Lower leg skin (tissue), 4 donors: ENCODE results near the gene TAX1BP3. TPM values are rescaled to one million over a fixed set of nuclear protein-coding genes. Genes with fewer than 3 reads are reported as not detected.
A peak's percentile ranks its signal among the peaks of the same experiment; 100 is the strongest.

Experiments
- DNase-seq, 2 donors: peaks; one replicate each; pipeline ENCODE4 v3.0.0-alpha.2; 2019; ENCODE audit warnings: low spot score in 2 of 2
- H3K4me3 ChIP-seq: fragments of 200-600 bp; sonication (generic); 2 replicates; pipeline ENCODE4 v1.5.1; 2017; ENCODE audit warnings: mild to moderate bottlenecking, low read depth; ENCODE audit not compliant: poor library complexity, severe bottlenecking
- CTCF ChIP-seq, 3 donors: fragments of 450-650 bp; IDR thresholded peaks; one replicate each; pipeline ENCODE4 v1.5.1; 2016; ENCODE audit warnings: antibody characterized with exemption in 3 of 3, mild to moderate bottlenecking in 3 of 3, moderate library complexity in 2 of 3
- POLR2A ChIP-seq, 2 donors: fragments of 450-650 bp; IDR thresholded peaks; one replicate each; pipeline ENCODE4 v1.6.1; 2016 to 2017; ENCODE audit warnings: antibody characterized with exemption in 2 of 2, mild to moderate bottlenecking in 1 of 2, moderate library complexity in 1 of 2
- WGBS, 2 donors: methylation state at CpG; one replicate each; pipeline ENCODE4 v1.1.5; 2018; 5-methylcytosine and 5-hydroxymethylcytosine counted together
- intact Hi-C: fragments of 100-400 bp; cut with DNase I; formaldehyde crosslinking; loops from one replicate; pipeline ENCODE4 v1.15.0; 2023; ENCODE audit warnings: low total_unique reads
- total RNA-seq, 4 donors: library from RNA; depleted of rRNA; stranded (reverse); fragments of >200 nt; gene quantifications; one replicate each; pipeline ENCODE4 v1.1.0, GENCODE V29; 2016

Gene TAX1BP3
- total RNA-seq, 4 donors from 2014 or later, result 90.5 to 181 (median 153) TPM

- TF ChIP-seq POLR2A (IDR thresholded peaks at IDR 0.05) (no peak), CTCF (IDR thresholded peaks at IDR 0.05) (no peak)
- DNase-seq, result no peak
- 80 to 81% methylated on average over 20 to 27 of the region's 27 CpGs for WGBS, 2 donors
- intact Hi-C loops, result no loop called here
- H3K4me3 ChIP-seq, result no peak overlapping the region
Measured at GRCh38 chr17:3678821-3679530, 10.6 kb upstream of the TAX1BP3 start.

- TF ChIP-seq CTCF (IDR thresholded peaks at IDR 0.05) (no peak), POLR2A (IDR thresholded peaks at IDR 0.05) (no peak)
- no peak overlapping the region for H3K4me3 ChIP-seq
- intact Hi-C loops, result no loop called here
- DNase-seq, result no peak
- WGBS, 2 donors, result 38 to 43% methylated on average over 9 to 15 of the region's 16 CpGs
Measured at GRCh38 chr17:3678095-3678820, 9.9 kb upstream of the TAX1BP3 start.

GRCh38 chr17:3675886-3676285 is 7.5 kb upstream of the TAX1BP3 start:
- 80 to 81% methylated on average over 11 of the region's 11 CpGs for WGBS, 2 donors
- no peak for DNase-seq
- intact Hi-C loops, result no loop called here

GRCh38 chr17:3672571-3672970 is 4.2 kb upstream of the TAX1BP3 start:
- TF ChIP-seq CTCF (IDR thresholded peaks at IDR 0.05), result no peak
- intact Hi-C loops, result no loop called here
- WGBS, 2 donors, result 96 to 97% methylated on average over 4 of the region's 4 CpGs
- H3K4me3 ChIP-seq, result no peak overlapping the region
- DNase-seq, result no peak

More at GRCh38 chr17:3675886-3676285, 7.5 kb upstream of the TAX1BP3 start:
- H3K4me3 ChIP-seq, result no peak overlapping the region
- TF ChIP-seq CTCF (IDR thresholded peaks at IDR 0.05) (no peak), POLR2A (IDR thresholded peaks at IDR 0.05) (no peak)

- peak overlapping the region; percentile 61 for H3K4me3 ChIP-seq
- no peak for DNase-seq
- TF ChIP-seq CTCF (IDR thresholded peaks at IDR 0.05), result no peak
- WGBS, 2 donors, result 49 to 50% methylated on average over 12 of the region's 12 CpGs
- intact Hi-C loops, result no loop called here
Measured at GRCh38 chr17:3669548-3669947, 1.2 kb upstream of the TAX1BP3 start.
